ENCODE data around the gene LRP1B.

- TF ChIP-seq CTCF (IDR thresholded peaks at IDR 0.05) (no peak), POLR2A (IDR thresholded peaks at IDR 0.05) (no peak), POLR2AphosphoS5 (IDR thresholded peaks at IDR 0.05) (no peak)
These were observed 19.6 kb upstream of the LRP1B start for GRCh38 chr2:142150453-142150852.
